Left lobe of liver (tissue), 2 donors: ENCODE data around the gene TAF3. TPM values are rescaled to one million over a fixed set of nuclear protein-coding genes. Genes with fewer than 3 reads are reported as not detected.

Experiments used
- ATAC-seq: fragments of 200-7000 bp; cut with Tn5 transposase; one replicate; pipeline ENCODE4 v1.9.1; 2020; ENCODE audit warnings: mild to moderate bottlenecking, moderate library complexity
- DNase-seq: peaks from one replicate; pipeline ENCODE4 v3.0.0-alpha.2; 2020; ENCODE audit warnings: low spot score
- total RNA-seq: library from RNA; stranded (reverse); gene quantifications from one replicate; pipeline ENCODE4 v1.2.1, GENCODE V29; 2021
- donor health status: DM: no; HTN: no; CAD: no; lungs with moderate emphysema.
- donor health status: DM: no; HTN: yes; CAD: no.

The TAF3 gene
- total RNA-seq, 1 donor from 2014 or later, result 3.1 TPM

DNA sequence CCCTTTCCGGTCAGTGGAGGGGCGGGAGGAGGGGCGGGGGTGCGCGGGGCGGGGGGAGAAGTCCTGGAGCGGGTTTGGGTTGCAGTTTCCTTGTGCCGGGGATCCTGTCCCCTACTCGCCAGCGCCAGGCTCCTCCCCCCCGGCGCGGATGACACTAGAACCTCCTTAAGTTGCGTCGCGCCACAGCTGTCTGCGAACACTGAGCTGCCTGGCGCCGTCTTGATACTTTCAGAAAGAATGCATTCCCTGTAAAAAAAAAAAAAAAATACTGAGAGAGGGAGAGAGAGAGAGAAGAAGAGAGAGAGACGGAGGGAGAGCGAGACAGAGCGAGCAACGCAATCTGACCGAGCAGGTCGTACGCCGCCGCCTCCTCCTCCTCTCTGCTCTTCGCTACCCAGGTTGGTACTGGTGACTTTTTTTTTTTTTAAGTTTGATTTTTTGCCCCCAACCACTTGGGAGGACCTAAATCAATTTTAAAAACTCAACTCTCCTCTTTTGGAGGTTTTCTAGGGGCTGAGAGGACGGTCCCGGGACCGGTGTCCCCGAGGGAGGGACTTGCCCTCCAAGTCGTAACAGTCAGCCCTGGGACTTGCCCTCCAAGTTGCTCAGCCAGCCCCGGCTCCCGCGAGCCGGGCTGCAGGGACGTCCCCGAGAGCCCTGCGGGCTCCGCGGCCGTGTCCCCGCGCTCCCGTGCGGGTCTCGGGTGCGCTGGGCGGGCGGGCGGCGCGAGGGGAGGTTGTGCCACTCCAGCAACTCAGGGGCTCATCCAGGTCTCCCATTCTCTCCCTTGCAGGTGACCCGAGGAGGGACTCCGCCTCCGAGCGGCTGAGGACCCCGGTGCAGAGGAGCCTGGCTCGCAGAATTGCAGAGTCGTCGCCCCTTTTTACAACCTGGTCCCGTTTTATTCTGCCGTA, 236.4 kb downstream of the TAF3 start, which contains the start of gene GATA3:
TSS of gene GATA3 (plus strand) at position 195 of the 914 bp plus-strand sequence. CDS start 968 bp downstream, outside the sequence.
- ATAC-seq, result peak; percentile 9
- DNase-seq, result no peak

DNA sequence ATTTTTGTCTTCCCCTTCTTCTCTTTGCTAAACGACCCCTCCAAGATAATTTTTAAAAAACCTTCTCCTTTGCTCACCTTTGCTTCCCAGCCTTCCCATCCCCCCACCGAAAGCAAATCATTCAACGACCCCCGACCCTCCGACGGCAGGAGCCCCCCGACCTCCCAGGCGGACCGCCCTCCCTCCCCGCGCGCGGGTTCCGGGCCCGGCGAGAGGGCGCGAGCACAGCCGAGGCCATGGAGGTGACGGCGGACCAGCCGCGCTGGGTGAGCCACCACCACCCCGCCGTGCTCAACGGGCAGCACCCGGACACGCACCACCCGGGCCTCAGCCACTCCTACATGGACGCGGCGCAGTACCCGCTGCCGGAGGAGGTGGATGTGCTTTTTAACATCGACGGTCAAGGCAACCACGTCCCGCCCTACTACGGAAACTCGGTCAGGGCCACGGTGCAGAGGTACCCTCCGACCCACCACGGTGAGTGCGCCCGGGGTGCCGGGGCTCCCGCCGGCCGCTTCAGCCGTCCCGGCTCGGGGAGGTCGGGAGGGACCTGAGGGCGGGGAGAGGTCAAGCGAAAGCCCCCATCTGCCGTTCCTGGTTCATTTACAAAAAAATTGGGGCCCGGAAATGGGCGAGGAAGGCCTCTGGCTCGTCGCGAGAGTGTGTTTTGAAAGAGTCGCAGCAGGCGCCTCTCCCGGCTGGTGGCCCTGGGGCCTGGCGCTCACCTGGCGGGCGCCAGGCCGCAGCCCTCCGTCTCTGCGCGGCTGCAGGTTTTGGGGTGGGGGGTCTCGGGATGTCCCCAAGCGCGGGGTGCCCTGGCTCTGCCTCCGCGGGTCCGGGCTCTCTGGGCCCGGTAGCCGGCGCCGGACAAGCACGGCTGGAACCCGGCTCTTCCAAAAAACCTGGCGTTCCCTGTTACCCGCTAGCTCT, 237.4 kb downstream of the TAF3 start:
- no peak for ATAC-seq

GRCh38 chr10:8056378-8056777, 238.1 kb downstream of the TAF3 start:
- no peak for DNase-seq
- ATAC-seq, result no peak

More for the DNA sequence above, 237.4 kb downstream of the TAF3 start:
- no peak for DNase-seq

GRCh38 chr10:8056871-8057331, 238.6 kb downstream of the TAF3 start:
- DNase-seq (no peak), ATAC-seq (no peak)

DNA sequence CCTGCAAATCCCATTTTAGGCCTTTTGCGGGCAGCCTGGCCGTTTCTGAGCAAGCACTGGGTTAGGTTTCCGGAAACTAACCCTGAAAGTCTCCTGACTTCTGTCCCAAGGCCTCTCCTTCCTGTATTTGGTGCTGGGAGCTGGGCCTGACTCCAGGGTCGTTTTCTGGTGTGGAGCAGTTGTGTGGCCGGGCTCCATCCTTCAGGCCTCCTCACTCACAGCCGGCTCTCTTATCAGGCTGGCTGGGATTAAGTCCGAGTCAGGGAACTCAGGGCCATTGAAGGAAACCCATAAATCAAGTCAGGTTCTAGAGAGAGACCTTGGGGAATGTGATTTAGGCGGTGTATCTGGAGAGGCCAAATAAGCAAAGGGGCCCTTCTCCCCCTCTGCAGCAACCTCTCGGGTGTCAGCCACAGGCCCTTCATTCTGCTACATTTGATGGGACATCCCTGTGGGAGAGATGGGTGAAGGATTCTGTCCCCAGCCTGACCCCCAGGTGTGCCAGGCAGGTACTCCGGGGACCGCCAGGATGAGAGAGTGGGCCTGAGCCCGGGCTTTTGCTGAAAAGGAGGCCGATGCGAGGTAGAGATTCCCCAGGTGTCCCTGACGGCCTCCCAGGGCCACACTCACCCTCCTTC, 239.4 kb downstream of the TAF3 start:
- no peak for DNase-seq
- ATAC-seq, result peak; percentile 16

- no peak for ATAC-seq
Observed at GRCh38 chr10:8058274-8059111, 240.2 kb downstream of the TAF3 start.

GRCh38 chr10:8059191-8059936, 241.1 kb downstream of the TAF3 start:
- no peak for ATAC-seq
- DNase-seq, result no peak

More at GRCh38 chr10:8058274-8059111, 240.2 kb downstream of the TAF3 start:
- DNase-seq, result no peak

DNA sequence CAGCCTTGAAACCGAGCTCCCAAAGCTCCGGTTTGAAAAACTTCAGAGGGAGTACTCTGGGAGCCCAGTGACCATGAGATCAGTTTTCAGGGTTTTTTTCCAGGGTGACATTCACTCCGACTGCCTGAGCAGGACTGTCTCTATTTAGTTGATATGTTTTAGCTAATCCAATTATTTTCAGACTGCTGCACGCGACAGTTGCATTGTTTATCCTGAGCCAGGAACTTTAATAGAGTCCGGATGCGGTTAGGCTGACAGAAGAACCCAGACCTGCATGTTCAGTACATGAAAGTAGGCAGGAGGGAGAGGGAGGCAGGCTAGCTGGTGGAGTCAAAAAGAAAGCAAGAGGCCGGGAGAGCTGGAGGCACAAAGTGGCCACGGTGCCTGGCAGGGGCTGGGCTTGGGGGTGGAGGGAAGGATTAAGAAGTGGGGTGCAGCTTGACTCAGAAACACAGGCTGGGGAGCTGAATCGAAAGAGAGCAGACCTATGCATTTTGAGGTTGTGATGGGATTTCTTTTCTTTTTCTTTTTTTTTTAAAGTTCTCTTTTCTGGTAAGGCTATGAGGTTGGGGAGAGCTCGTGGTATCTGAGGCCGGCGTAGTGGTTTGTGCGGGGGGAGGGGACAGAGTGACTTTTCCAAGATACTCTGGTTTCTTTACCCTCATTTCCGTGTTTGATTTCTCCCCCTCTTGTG, 241.9 kb downstream of the TAF3 start:
- ATAC-seq, result no peak

DNA sequence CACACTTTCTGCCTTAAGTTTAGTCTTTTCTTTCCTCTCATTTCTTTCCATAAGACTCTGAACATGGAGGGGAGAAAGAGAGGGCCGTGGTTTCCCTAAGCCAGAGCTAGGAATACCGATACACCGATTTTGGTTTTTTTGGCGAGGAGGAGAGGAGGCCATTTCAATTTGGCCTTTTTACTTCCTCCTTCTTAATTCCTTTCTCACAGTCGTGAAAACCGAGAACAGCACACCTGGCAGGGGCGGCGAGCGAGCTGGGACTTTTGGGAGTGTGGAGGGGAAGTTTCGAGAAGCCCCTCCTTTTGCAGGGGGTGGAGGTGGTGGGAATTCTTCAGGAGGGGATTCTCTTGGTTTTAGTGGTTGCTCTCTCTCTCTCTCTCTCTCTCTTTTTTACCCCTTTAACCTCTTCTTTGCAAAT, 242.4 kb downstream of the TAF3 start:
- DNase-seq (no peak), ATAC-seq (no peak)

More for the DNA sequence above, 241.9 kb downstream of the TAF3 start:
- DNase-seq, result no peak

GRCh38 chr10:8061274-8062211, 243.2 kb downstream of the TAF3 start:
- ATAC-seq, result no peak
- DNase-seq, result no peak

DNA sequence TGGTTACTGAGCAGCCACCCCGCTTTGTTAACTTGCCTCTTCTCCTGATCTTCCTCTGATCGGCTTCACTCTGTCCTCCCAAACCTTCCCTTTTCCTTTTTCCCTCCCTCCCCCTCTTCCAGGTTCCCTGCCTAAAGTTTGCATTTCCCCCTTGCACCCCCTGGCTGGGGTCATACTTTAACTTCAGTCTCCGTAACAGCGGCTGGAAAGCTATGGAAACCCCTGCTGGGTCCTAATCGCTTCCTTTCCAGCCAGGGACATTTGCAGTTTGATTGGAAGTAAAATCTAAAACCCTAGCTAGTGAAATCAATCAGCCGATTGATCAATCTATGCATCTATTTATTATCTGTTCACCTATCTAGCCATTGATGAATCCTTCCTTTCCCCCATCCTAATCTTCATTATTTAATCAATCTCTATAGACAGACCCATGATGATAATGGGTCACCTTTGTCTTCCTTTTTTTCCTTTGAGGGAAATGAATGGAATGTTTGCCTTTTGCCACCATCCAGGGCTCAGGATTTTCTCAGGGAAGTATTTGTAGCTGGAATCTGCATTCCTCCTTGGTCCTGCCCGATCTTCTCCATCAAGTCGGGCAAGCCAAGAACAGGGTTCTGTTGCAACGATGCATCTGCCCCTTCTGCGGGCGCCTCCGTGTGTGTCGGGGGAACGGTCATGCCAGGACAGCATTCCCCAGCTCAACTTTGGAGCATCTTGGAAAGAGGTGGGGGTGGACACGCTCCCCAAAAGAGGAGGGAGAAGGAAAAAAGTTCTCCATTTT, 245.0 kb downstream of the TAF3 start:
- DNase-seq, result no peak
- no peak for ATAC-seq

DNA sequence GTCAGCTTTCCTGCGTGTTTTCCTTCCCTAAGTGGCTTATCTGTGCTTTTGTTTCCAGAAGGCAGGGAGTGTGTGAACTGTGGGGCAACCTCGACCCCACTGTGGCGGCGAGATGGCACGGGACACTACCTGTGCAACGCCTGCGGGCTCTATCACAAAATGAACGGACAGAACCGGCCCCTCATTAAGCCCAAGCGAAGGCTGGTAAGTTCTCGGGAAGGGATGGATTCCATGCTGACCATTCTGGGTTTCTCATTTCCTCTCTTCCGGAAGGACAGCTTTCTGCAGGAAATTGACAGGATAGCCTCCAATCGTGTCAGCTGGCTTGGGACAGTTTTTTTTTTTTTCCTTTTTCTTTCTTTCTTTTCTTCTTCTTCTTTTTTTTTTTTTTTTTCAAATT, 245.6 kb downstream of the TAF3 start:
- no peak for DNase-seq
- no peak for ATAC-seq

DNA sequence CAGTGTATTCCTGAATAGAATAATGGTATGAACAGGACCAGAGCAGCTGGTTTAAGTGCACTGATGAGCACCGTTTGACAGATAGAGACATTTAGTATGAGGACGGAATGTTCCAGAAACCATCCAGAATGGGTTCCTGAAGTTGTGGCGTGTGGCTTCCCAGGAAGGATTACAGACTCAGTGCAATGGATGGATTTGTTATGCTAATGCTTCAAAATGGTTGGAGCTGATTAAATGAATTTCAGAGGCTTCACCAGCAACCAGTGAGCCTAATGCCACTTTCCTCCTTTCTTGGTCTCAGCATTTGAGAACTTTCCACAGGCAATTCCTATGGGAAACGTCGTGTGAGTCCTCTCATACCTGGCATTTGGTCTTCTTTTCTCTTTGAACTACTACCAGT, 246.1 kb downstream of the TAF3 start:
- DNase-seq, result no peak
- ATAC-seq, result no peak

DNA sequence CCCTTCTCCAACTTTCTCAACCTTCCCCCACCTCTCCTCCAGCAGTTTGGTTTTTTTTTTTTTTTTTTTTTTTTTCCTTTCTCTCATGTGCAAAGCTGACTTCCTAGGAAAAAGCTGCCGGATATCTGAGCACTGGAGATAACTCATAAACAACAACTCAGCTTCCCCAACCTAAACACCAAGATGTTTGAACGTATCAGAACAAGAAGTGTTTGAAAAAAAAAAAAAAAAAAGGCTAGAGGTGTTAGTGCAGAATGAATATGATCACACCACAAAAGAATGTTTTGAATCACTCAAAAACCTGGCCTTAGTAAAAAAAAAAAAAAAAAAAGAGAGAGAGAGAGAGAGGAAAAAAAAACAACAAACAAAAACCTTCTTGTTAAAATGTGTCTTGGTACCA, 247.3 kb downstream of the TAF3 start:
- ATAC-seq, result peak; percentile 21
- no peak for DNase-seq

- ATAC-seq (no peak), DNase-seq (no peak)
Observed at GRCh38 chr10:8066124-8066523, 247.8 kb downstream of the TAF3 start.
